ENCODE results near the gene WWOX.

Gene WWOX

DNA sequence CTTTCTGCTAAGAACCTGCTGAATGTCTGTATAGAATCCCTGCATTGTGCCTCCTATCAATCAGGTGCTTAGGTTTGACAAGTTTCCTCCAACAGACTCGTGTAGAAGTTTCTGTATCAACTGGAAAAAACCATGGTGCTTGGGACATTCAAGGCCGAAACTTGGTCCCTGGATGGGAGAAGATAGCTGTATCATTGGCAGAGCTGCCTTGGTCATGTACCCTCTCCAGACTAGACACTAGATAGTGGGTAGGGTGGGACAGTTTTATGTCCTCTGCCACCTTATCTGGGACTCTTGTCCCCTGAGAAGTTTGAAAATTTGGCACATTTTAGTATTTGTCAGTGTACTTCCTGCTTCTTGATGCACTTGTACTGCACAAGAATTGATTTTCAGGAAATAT lies 520.8 kb downstream of the WWOX start:
- no peak for DNase-seq (ENCODE audit: low read depth)

- DNase-seq (ENCODE audit: low read depth): no peak
Measured at GRCh38 chr16:78623796-78624195, 524.3 kb downstream of the WWOX start.

DNA sequence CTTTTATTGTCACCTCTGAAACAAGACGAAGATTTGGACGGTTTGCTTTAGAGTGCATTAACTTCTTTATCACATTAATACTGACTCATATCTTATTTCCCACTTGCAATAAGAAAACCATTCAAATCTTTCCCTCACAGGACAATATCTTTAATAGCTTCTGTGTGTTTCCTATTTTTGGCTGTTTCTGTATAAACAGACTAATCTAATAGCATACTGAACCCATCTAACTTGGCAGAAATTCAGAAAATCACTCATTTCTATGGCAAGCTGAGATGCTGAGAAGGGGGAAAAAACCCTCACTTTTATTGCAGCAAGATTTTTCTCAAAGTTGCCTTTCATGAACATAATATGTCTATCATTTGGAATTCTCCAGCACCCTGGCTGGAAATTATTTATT lies 524.9 kb downstream of the WWOX start:
- DNase-seq (ENCODE audit: low read depth): no peak

DNA sequence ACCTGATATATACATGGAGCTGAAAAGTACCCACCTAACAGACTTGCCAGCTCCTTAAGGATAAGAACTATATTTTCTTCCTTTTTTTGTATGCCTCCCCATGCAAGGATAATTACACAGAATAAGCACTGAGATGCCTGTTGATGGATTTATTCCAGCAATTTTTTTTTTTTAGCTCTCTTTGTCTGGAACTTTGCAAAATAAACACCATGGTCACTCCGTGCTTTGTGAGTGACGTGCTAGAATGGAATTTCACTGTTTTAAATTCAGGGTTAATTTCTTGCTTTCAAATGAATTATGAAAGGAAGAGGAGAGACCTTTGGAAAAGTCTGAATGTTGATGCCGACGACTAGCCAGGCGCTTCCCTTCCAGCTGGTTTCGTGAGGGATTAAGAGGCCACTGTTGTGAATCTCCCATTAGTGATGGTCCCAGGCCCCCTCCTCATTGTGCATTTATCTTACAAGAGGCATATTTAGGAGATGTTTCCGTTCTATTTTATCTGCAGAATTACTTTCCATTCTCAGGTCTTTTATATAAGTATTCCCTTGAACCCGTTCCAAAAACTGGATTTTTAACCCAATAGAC lies 529.1 kb downstream of the WWOX start:
- DNase-seq (ENCODE audit: low read depth): no peak

GRCh38 chr16:78629173-78629572 lies 529.7 kb downstream of the WWOX start:
- no peak for DNase-seq (ENCODE audit: low read depth)

- no peak for DNase-seq (ENCODE audit: low read depth)
Measured at GRCh38 chr16:78630102-78630501, 530.6 kb downstream of the WWOX start.

DNA sequence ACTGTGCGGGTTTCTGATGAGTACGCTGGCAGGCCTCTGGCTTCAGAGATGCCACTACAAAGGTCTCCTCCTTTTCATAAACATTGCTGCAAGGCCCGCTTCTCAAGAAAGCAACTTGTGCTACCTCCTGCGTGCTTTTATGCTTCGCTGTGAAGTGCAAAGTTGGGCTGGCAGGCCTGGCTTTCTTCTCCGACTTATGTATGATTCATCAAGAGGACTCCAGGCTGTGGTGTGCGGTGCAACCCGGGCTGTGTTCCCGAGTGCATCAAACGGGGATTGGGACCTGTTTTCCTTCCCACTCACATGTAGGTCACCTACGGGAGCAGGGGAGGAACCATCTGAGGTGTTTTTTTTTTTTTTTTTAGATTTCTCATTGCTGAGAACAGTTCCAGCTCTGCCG lies 534.1 kb downstream of the WWOX start:
- no peak for DNase-seq (ENCODE audit: low read depth)

DNA sequence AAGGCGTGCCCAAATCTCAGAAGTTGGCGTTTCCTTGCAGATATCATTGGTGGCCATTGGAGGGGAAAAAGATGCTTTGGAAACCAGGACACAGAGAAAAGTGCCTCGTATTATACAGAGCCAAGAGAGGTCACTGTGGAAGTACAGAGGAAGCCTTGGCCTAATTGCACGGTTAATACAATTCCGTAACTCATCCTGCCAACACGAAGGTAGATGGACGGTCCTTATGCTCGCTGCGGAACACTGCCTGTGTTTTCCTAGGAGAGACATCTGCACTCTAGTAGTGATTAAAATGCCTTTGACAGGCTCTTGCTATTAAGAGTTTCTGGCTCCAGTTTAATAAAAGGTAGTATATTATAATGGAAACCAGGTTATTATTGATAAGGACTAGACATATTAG lies 536.4 kb downstream of the WWOX start:
- no peak for DNase-seq (ENCODE audit: low read depth)

DNA sequence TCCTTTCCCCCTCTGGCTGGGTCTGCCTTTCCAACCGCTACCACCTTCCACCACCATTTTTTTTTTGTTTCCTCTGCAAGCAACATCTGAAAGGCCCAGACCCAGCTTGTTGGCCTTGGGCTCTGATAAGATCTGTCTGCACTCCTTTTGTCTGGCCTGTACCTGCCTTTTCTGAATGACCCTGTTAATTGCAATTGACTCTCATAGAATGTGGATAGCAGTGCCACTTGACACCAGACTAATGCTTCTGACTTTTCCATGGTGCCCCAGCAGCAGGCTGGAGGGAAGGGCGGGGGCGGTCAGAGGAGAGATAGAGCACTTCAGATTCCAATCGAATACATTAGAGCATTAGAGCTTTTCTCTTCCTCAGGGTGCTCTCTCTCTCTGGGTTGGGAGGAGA lies 538.9 kb downstream of the WWOX start:
- no peak for DNase-seq (ENCODE audit: low read depth)

GRCh38 chr16:78639775-78640174 lies 540.3 kb downstream of the WWOX start:
- DNase-seq (ENCODE audit: low read depth): no peak

DNA sequence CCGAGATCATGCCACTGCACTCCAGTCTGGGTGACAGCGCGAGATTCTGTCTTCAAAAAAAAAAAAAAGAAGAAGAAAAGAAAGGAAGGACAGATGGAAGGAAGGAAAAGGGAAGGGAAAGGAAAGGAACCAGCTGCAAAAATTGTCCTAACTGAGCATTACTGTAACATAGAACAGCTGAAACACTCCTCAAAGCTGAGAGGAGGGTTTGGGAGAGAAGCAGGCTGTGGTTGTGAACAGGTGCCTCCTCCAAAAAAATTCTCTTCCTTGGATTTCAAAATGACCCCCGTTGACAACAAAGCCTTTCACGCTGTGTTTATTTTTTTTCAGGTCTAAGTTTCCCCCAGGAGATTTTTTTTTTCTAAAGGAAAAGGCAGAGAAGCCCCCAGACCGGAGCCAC lies 541.4 kb downstream of the WWOX start:
- DNase-seq (ENCODE audit: low read depth): no peak

DNA sequence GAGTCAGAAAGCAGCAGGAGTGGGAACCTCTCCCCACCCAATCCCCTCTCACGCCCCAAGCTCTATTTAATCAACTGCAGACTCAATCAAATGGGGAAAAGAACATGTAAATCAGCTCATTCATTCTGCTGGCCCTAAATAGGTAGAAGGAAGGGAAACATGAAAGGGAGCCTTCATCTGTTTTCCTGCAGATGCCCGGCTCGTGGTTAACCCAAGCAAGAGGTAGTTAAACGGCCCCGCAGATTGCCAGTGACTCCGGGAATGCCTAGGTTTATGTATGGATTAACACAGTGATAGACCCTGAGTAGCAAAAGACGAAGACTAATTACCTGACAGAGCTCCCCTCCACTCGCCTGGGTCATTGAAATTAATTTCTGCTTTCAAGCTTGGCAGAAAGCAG lies 542.0 kb downstream of the WWOX start:
- DNase-seq (ENCODE audit: low read depth): no peak

- no peak for DNase-seq (ENCODE audit: low read depth)
Measured at GRCh38 chr16:78642621-78643285, 543.3 kb downstream of the WWOX start.

- DNase-seq (ENCODE audit: low read depth): no peak
Measured at GRCh38 chr16:78645657-78646056, 546.2 kb downstream of the WWOX start.

DNA sequence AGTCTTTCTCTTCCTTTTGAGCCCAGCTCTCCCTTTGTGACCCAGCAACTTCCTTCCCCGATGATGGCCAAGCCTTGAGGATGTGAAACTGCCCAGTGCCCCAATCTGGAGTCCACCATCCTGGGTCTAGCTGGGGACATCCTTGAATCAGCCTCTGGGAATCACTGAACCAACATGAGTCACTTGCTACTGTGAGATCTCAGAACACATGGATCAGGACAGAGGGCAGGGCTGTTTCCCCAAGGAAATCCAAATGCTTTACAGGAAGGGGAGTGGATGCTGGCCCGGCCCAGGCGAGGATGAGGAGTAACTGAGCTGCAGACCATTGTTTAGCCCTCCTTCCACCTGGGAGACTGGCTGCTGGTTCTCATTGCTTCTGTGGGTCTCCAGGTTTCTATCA lies 547.6 kb downstream of the WWOX start:
- DNase-seq (ENCODE audit: low read depth): no peak

DNA sequence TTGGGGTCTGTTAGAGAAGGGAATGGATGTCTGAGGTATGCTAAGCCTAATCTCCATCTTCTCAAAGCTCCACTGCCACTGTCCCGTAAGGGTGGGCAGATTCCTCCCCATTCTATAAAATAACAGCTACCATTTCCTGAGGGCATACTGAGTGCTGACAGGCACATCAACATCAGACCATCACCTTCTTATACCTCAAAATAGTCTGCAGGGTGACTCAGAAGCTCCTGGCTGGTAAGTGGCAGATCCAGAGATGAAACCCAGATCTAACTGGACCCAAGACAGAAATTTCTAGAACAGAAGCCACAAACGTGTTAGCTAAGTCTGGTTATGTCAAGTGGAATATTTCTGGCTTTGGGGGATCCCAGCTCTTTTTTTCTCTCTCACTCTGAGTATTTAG lies 548.0 kb downstream of the WWOX start:
- no peak for DNase-seq (ENCODE audit: low read depth)

DNA sequence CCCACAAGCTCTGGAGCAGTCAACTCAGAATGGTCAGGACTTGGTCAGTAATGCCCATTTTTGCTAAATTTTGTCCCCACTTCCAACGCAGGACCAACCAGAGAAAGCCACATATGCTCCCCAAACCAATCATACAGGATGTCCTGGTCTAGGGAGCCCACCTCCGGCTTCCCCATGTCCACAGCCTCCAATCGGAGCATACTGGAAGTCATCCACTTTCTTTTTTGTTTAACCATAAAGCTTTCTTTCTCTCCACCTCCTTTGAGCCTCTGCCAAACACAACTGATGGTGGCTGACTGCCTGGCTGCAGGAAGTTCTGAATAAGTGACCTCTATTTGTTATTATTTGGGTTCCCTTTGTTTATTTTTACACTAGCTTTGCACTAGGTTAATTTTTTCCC lies 549.1 kb downstream of the WWOX start:
- no peak for DNase-seq (ENCODE audit: low read depth)

DNA sequence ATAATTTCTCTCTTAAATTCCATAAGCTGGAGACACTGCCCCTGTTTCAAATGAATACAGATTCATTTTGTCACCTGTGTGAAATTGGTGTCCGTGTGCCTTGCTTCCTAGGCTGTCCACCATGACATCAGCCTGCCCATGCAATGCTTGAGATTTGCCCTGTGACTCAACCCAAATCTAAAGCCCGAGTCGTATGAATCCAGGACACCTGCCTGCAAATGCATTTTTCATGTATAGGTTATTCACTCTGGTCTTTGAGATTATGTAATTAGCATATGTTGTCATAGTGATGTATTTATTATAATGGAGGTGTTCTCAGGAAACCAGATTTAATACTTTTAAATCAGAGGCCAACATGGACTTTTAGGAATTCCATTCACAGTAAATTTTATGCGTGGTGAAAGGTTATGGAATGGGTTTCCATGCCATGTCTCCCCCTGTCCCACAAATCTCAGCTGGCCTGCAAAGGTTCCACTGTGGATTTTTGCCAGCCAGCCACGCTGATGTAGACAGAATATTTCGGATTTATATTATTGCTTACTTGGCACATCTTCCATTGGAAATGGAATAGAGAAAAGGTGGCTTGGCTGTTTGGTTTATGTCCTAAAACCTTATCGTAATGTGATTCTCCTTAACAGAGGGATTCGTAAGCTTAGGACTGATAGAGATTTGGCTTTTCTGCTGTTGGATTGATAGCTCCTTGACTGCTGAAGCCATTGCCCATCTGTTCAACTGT lies 551.1 kb downstream of the WWOX start:
- no peak for DNase-seq (ENCODE audit: low read depth)

DNA sequence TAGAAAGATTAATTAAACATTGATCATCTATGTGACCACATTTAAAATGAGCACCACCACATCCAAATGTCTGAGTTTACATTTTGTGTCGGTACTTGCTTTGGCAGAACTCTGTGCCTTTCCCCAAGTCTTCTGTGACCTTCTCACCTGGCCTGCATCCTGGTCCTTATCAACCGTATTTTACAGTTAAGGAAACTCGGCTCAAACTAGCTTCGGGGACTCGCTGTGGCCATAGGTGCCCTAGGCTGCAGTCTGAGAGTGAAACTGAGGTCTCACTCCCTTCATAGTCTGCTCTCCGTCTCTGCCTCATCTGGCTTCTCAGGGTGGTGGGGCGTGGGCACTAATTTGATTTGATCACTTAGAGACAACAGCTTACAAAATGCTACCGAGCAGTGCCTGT lies 555.5 kb downstream of the WWOX start:
- DNase-seq (ENCODE audit: low read depth): no peak

DNA sequence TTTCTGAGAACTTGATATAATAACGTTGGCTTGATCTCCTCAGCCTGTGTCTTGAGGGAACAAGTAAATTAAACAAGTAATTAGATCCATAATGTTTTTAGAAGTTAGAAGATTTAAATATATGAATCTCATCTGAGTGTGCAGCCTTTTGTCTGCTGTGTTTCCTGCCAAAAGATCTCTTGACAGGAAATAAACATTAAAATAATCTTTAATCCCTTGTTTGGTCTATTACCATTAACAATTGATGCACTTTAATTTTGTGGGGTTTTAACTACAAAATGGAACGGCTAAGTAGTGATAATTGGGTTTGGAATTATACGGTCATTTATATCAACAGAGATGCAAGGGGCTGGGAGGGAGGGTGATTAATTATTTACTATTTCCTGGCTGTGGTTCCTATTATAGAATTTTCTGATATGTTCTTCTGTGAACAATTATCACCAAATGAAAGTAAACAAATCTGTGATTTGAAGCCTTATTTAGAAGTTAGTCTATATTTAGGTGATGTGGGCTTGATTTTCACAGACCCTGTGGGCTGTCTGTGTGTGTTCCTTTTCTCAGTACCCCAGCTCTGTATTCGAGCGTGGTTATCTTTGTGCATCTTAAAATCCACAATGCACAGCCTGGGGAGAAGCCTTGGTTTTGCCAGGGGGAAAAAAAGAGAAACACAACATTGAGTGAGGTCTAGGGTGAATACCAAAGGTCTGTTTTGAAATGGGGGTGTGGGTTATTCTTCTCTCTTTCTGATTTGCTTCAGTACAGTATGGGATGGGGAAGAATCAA lies 556.1 kb downstream of the WWOX start:
- no peak for DNase-seq (ENCODE audit: low read depth)

- no peak for DNase-seq (ENCODE audit: low read depth)
Measured at GRCh38 chr16:78656887-78657286, 557.4 kb downstream of the WWOX start.

GRCh38 chr16:78659216-78659615 lies 559.8 kb downstream of the WWOX start:
- DNase-seq (ENCODE audit: low read depth): no peak

- DNase-seq (ENCODE audit: low read depth): no peak
Measured at GRCh38 chr16:78659668-78660217, 560.3 kb downstream of the WWOX start.
